HepG2 (cell line): ENCODE results near the gene PIEZO1. TPM values are rescaled to one million over a fixed set of nuclear protein-coding genes. Genes with fewer than 3 reads are reported as not detected.

Source experiments
- CREBL2 ChIP-seq: sonication (generic); formaldehyde crosslinking; IDR thresholded peaks from 2 replicates; pipeline ENCODE4 v1.8.1; 2023; ENCODE audit warnings: missing genetic modification reagents, mild to moderate bottlenecking, borderline replicate concordance
- ELF3 ChIP-seq: IDR thresholded peaks from 2 replicates; pipeline ENCODE4 v1.6.1; 2016; ENCODE audit warnings: missing genetic modification reagents, missing compliant biosample characterization
- FOXK1 ChIP-seq: sonication (generic); formaldehyde crosslinking; IDR thresholded peaks from 2 replicates; pipeline ENCODE4 v1.4.0; 2020; ENCODE audit warnings: low read depth, missing genetic modification reagents, borderline replicate concordance
- GABPB1 ChIP-seq: IDR thresholded peaks from 2 replicates; pipeline ENCODE4 v1.6.1; 2016; ENCODE audit warnings: mild to moderate bottlenecking, missing genetic modification reagents, moderate library complexity, missing compliant biosample characterization
- GPN1 ChIP-seq: sonication (generic); formaldehyde crosslinking; IDR thresholded peaks from 2 replicates; pipeline ENCODE4 v1.5.1; 2020; ENCODE audit warnings: missing genetic modification reagents, borderline replicate concordance
- HCFC1 ChIP-seq: fragments of 150-350 bp; IDR thresholded peaks from 2 replicates; pipeline ENCODE4 v1.6.1; 2014; ENCODE audit warnings: low read depth, low read length
- HOXA7 ChIP-seq: sonication (generic); formaldehyde crosslinking; IDR thresholded peaks from 2 replicates; pipeline ENCODE4 v1.8.1; 2022; ENCODE audit warnings: mild to moderate bottlenecking, missing genetic modification reagents, moderate library complexity
- KDM2A ChIP-seq: sonication (generic); formaldehyde crosslinking; IDR thresholded peaks from 2 replicates; pipeline ENCODE4 v1.4.0; 2020; ENCODE audit warnings: low read depth, missing genetic modification reagents, borderline replicate concordance
- KLF13 ChIP-seq: sonication (generic); formaldehyde crosslinking; IDR thresholded peaks from 2 replicates; pipeline ENCODE4 v1.4.0; 2020; ENCODE audit warnings: mild to moderate bottlenecking, missing genetic modification reagents
- NAIF1 ChIP-seq: sonication (generic); formaldehyde crosslinking; IDR thresholded peaks from 2 replicates; pipeline ENCODE4 v1.5.0; 2020; ENCODE audit warnings: mild to moderate bottlenecking, missing genetic modification reagents, borderline replicate concordance
- REL ChIP-seq: sonication (generic); formaldehyde crosslinking; conservative IDR thresholded peaks from 2 replicates; pipeline ENCODE4 v1.8.0; 2022; ENCODE audit warnings: mild to moderate bottlenecking, missing genetic modification reagents, moderate library complexity
- SAFB2 ChIP-seq: sonication (generic); formaldehyde crosslinking; IDR thresholded peaks from 2 replicates; pipeline ENCODE4 v1.5.1; 2020; ENCODE audit warnings: missing genetic modification reagents, low read depth, mild to moderate bottlenecking, borderline replicate concordance
- SUZ12 ChIP-seq: fragments of 150-350 bp; IDR thresholded peaks from 2 replicates; pipeline ENCODE4 v1.6.1; 2014; ENCODE audit warnings: low read depth, low read length
- ZBTB3 ChIP-seq: sonication (generic); formaldehyde crosslinking; IDR thresholded peaks from 2 replicates; pipeline ENCODE4 v1.4.0; 2020; ENCODE audit warnings: low read depth, mild to moderate bottlenecking, moderate library complexity, missing genetic modification reagents, borderline replicate concordance
- ZBTB7B ChIP-seq: sonication (generic); formaldehyde crosslinking; IDR thresholded peaks from 2 replicates; pipeline ENCODE4 v1.4.0; 2020; ENCODE audit warnings: missing genetic modification reagents
- ZNF18 ChIP-seq: sonication (generic); formaldehyde crosslinking; IDR thresholded peaks from 2 replicates; pipeline ENCODE4 v1.8.0; 2022; ENCODE audit warnings: mild to moderate bottlenecking, missing genetic modification reagents; ENCODE audit not compliant: insufficient replicate concordance
- ZNF382 ChIP-seq: sonication (generic); formaldehyde crosslinking; IDR thresholded peaks from 2 replicates; pipeline ENCODE4 v1.5.0; 2020; ENCODE audit warnings: missing genetic modification reagents, mild to moderate bottlenecking, borderline replicate concordance
- ZNF614 ChIP-seq: IDR thresholded peaks from 2 replicates; pipeline ENCODE4 v1.6.1; 2018; ENCODE audit warnings: missing biosample characterization, missing genetic modification reagents, inconsistent platforms, borderline replicate concordance
- ZNF615 ChIP-seq: sonication (generic); formaldehyde crosslinking; IDR thresholded peaks from 2 replicates; pipeline ENCODE4 v1.5.0; 2020; ENCODE audit warnings: mild to moderate bottlenecking, missing genetic modification reagents, borderline replicate concordance
- ZNF691 ChIP-seq: sonication (generic); formaldehyde crosslinking; IDR thresholded peaks from 2 replicates; pipeline ENCODE4 v1.4.0; 2020; ENCODE audit warnings: missing genetic modification reagents, low read depth, mild to moderate bottlenecking, borderline replicate concordance
- ZNF724P ChIP-seq: sonication (generic); formaldehyde crosslinking; IDR thresholded peaks from 2 replicates; pipeline ENCODE4 v1.8.0; 2022; ENCODE audit warnings: missing genetic modification reagents, borderline replicate concordance
- ZNF737 ChIP-seq: sonication (generic); formaldehyde crosslinking; IDR thresholded peaks from 2 replicates; pipeline ENCODE4 v1.5.0; 2020; ENCODE audit warnings: missing genetic modification reagents, mild to moderate bottlenecking, borderline replicate concordance
- ZNF740 ChIP-seq: sonication (generic); formaldehyde crosslinking; IDR thresholded peaks from 2 replicates; pipeline ENCODE4 v1.4.0; 2020; ENCODE audit warnings: missing genetic modification reagents
- ZNF781 ChIP-seq: sonication (generic); formaldehyde crosslinking; IDR thresholded peaks from 2 replicates; pipeline ENCODE4 v1.5.1; 2020; ENCODE audit warnings: borderline replicate concordance, mild to moderate bottlenecking, missing genetic modification reagents; ENCODE audit errors: not compliant biosample characterization
- polyA plus RNA-seq, 8 experiments: library from polyadenylated mRNA; depleted of rRNA in 3 of 8; stranded (reverse) in 7 of 8; unstranded in 1 of 8; fragments of >200 nt; fragmentation: Illumina TruSeq in 4 of 8; extraction: Trizol in 4 of 8; gene quantifications; 2 replicates each; pipeline versions ENCODE4 v1.2.1 to v1.2.3, GENCODE V29; 2011 to 2016; ENCODE audit warnings: low read depth in 4 of 8, missing spikeins in 1 of 8, mixed read lengths in 1 of 8; ENCODE audit not compliant: insufficient read depth in 1 of 8
- total RNA-seq, 5 experiments: library from RNA; depleted of rRNA; stranded (reverse); fragments of >200 nt; fragmentation: Illumina TruSeq; extraction: Trizol; gene quantifications; 2 replicates each; pipeline ENCODE4 v1.2.3, GENCODE V29; 2016; ENCODE audit warnings: low read depth in 1 of 5
- TF ChIP-seq, protein P1 (sequence below): sonication (generic); formaldehyde crosslinking; IDR thresholded peaks from 2 replicates; pipeline ENCODE4 v1.4.0; 2020; ENCODE audit warnings: missing genetic modification reagents

PIEZO1 gene
- total and polyA plus RNA-seq, 2 of the 13 experiments (the other 11 are each of a cell fraction or from before 2014, with no cell fraction given) = 67.9 to 85.0 TPM

DNA sequence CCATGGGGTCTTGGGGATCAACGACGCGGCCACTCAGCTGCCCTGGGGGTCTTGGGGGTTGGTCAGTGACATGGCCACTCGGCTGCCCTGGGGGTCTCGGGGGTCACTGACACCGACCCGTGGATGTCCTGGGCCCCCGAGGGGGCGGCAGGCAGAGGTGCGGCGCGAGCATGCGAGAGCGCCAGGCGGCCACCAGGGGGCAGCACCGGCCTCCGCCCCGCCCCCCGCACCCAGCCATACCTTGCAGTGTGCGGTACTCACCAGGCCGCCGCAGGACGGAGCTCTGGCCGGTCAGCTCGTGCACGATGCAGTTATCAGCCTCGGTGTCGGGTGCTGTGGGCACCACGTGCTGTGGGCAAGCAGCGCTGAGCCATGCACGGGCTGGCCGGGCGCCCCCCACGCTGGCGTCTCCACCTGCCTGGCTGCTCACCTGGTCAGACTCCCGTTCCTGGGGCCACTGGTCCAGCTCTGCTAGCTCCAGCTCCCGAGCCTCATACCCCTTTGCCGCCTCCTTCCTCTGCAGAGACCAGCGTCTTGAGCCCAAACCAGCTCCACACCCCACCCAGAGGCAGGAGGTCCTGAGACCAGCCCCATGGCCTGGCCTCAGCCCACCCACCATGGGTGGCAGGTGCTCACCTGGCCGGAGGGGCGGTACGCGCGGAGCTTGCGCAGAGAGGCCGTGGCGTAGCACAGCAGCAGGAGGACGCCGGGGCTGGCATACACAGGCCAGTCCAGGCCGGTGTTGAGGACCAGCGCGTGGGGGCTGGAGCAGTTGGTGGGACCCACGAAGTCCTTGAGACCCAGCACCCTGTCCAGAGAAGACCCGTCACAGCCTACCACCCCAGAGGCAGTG lies 47.5 kb downstream of the PIEZO1 start (continued):
- TF ChIP-seq ZNF740 (CRISPR knock-in tag) = peak; percentile 83
- TF ChIP-seq REL (CRISPR knock-in tag) = no peak
- TF ChIP-seq HCFC1 = no peak
- peak; percentile 65; the same call in 1 of the 2 replicates for TF ChIP-seq GABPB1 (CRISPR knock-in tag)
- TF ChIP-seq ZNF614 (CRISPR knock-in tag) = no peak; the same call in 1 of the 2 replicates
- peak; percentile 83; the same call in 1 of the 2 replicates for TF ChIP-seq SAFB2 (CRISPR knock-in tag)
- no peak for TF ChIP-seq SUZ12
- TF ChIP-seq ZNF724P = peak; percentile 66; the same call in 1 of the 2 replicates
- no peak for TF ChIP-seq ELF3 (CRISPR knock-in tag)
- no peak for TF ChIP-seq ZBTB7B (CRISPR knock-in tag)
- no peak for TF ChIP-seq ZNF737
- TF ChIP-seq ZNF382 (CRISPR knock-in tag) = no peak
- TF ChIP-seq ZBTB3 = no peak
- no peak for TF ChIP-seq NAIF1 (CRISPR knock-in tag)
- TF ChIP-seq ZNF615 (CRISPR knock-in tag) = no peak
- no peak for TF ChIP-seq GPN1 (CRISPR knock-in tag)
- peak; percentile 90 for TF ChIP-seq KDM2A (CRISPR knock-in tag)
- TF ChIP-seq KLF13 (CRISPR knock-in tag) = 0 out of 2 replicates have a peak, but pooled peaks have one; percentile 62
- TF ChIP-seq FOXK1 (CRISPR knock-in tag) = no peak
- no peak for TF ChIP-seq HOXA7 (CRISPR knock-in tag)
- no peak for TF ChIP-seq ZNF18 (CRISPR knock-in tag)
- peak; percentile 58; the same call in 1 of the 2 replicates for TF ChIP-seq CREBL2 (CRISPR knock-in tag)
- TF ChIP-seq, protein P1, sequence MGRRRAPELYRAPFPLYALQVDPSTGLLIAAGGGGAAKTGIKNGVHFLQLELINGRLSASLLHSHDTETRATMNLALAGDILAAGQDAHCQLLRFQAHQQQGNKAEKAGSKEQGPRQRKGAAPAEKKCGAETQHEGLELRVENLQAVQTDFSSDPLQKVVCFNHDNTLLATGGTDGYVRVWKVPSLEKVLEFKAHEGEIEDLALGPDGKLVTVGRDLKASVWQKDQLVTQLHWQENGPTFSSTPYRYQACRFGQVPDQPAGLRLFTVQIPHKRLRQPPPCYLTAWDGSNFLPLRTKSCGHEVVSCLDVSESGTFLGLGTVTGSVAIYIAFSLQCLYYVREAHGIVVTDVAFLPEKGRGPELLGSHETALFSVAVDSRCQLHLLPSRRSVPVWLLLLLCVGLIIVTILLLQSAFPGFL (CRISPR knock-in tag) = no peak
- TF ChIP-seq ZNF691 (CRISPR knock-in tag) = peak; percentile 78; the same call in 1 of the 2 replicates
- TF ChIP-seq ZNF781 (CRISPR knock-in tag) = no peak
